NCI-H2081 (cell line): ENCODE data around the gene PSG4.
"Not testable (repeated sequence)": the region's sequence is repeated elsewhere in the genome, so short reads cannot be mapped to it uniquely, and the experiment has no call there.

Source experiments
- DNase-seq, 2 experiments: peaks; one replicate each; lab custom pipeline; 2025; lab: John Stamatoyannopoulos, UW

Gene PSG4

DNA sequence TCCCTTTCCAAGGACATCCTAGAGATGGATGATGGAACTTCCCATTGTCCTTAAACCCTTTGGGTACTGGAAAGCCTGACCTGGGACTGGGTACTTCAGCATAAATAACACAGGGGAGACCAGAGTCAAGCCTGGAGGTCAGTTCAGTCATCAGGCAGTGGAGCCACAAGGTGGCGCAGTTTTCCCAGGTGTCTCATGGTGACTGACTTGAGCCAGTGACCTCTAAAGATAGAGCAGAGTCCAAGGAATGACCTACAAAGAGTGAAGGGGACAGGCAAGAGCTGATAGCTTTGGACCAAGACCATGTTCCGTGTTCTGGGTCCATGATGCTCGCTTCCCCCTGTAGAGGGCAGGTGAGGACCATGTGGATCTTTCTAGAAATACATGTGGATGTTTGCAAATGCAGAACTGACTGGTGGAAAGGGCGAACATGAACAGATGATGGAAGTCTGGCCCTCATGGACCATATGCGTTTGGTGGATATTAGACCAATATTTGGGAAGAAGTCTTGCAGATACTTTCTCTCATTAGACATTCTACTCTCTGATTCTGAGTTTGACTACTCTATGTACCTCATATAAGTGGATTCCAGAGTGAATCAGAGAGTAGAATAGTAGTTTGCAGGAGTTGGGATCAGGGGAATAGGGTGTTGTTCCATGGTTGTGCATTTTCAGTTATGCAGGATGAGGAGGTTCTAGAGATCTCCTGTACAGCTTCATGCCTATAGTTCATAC, 6.6 kb downstream of the PSG4 start:
- not testable (repeated sequence) for DNase-seq

DNA sequence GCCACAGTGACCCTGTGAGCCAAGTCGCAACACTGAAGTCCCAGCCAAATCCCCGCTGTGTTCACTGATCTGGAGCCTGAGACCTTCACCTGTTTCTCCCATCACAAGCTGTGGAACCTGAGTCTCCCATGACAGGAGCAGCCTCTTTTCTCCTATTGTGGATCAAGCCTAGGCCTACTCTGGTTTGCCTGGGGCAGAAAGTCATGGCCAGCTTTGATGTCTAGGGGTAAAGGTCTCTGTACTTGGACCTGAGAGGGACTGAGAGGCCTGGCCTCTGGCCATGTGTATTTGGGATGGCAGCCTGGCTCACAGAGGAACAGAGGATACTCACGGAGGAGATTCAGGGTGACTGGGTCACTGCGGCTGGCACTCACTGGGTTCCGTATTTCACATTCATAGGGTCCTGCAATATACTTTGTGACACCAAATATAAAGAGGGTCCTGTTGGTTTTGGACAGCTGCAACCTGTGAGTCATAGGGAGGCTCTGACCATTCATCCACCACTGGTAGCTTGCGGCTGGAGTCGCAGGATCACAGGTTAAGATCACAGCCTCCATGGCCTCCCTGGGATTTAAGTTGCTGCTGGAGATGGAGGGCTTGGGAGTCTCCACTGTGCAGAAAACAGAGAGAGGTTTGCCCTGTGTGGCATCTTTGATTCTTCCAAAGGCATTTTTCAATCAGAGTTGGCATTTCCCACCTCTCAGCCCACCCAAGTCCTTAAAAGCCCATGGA, 7.6 kb downstream of the PSG4 start:
- DNase-seq = not testable (repeated sequence)

DNA sequence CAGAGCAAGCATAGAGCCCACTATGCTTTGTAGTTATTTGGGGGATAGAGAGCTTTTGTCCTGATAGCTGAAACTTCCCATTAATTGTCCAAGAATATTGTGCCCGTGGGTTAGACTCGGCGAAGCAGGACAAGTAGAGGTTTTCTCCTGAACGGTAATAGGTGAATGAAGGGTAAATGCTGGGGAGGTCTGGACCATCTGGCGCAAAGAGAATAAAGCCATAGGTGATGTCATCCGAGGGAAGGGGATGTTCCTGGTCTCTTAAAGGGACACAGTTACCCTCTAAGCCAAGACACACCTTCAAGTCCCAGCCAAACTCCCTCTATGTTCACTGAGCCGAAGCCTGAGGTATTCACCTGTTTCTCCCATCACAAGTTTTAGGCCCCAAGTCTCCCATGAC, 11.0 kb downstream of the PSG4 start:
- not testable (repeated sequence) for DNase-seq

GRCh38 chr19:43192381-43193155, 12.9 kb downstream of the PSG4 start:
- DNase-seq = not testable (repeated sequence)

- DNase-seq = not testable (repeated sequence)
Measured at GRCh38 chr19:43188092-43188491, 17.3 kb downstream of the PSG4 start.

GRCh38 chr19:43186311-43186935, 19.0 kb downstream of the PSG4 start, which contains the start of gene PSG5:
Gene PSG5, minus strand, starts transcription at chr19:43186536. Its CDS starts 131 bp downstream, at chr19:43186405.
- DNase-seq = not testable (repeated sequence)

DNA sequence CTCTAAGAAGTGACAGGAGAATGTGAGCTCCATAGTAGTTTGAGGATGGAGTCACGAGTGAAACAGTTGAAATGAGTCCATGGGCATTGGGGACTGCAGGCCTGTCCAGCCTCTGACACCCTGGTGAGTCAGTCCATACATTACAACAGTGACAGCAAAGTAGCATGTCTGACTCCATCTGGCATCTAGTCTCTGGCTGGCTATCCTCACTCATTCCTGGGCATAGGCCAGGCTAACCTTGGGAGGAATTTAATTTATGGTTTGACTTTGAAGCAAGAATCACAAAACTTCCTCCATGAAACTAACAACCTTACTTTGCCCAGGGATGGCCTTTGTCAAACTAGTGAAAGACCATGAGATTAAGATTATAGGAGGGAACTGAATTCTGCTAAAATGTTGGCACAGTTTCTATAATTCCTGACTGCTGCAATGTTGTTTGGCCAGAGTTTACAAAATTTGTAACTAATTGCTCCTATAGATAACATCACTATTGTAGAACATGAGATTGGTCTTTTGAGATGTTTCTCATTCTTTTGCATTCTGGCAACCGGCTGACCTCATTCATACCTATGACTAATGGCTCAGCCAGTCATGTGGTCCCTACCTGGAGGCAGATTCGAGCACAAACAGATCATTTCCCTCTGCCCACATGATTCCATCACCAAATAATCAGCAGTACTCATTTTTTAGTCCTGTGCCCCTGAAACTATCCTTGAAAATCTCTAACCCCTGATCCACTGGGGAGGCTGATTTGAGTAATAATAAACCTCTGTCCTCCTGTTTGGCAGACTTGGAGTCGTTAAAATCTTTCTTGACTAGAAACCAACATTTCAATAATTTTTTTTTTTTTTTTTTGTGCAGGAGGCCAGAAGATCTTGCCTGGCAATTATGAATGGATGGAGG, 23.3 kb downstream of the PSG4 start:
- DNase-seq = not testable (repeated sequence)

DNA sequence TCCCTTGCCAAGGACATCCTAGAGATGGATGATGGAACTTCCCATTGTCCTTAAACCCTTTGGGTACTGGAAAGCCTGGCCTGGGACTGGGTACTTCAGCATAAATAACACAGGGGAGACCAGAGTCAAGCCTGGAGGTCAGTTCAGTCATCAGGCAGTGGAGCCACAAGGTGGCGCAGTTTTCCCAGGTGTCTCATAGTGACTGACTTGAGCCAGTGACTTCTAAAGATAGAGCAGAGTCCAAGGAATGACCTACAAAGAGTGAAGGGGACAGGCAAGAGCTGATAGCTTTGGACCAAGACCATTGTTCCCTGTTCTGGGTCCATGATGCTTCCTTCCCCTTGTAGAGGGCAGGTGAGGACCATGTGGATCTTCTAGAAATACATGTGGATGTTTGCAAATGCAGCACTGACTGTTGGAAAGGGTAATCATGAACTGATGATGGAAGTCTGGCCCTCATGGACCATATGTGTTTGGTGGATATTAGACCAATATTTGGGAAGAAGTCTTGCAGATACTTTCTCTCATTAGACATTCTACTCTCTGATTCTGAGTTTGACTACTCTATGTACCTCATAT, 25.8 kb downstream of the PSG4 start:
- DNase-seq = not testable (repeated sequence)

DNA sequence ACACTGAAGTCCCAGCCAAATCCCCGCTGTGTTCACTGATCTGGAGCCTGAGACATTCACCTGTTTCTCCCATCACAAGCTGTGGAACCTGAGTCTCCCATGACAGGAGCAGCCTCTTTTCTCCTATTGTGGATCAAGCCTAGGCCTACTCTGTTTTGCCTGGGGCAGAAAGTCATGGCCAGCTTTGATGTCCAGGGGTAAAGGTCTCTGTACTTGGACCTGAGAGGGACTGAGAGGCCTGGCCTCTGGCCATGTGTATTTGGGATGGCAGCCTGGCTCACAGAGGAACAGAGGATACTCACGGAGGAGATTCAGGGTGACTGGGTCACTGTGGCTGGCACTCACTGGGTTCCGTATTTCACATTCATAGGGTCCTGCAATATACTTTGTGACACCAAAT, 26.9 kb downstream of the PSG4 start:
- not testable (repeated sequence) for DNase-seq

DNA sequence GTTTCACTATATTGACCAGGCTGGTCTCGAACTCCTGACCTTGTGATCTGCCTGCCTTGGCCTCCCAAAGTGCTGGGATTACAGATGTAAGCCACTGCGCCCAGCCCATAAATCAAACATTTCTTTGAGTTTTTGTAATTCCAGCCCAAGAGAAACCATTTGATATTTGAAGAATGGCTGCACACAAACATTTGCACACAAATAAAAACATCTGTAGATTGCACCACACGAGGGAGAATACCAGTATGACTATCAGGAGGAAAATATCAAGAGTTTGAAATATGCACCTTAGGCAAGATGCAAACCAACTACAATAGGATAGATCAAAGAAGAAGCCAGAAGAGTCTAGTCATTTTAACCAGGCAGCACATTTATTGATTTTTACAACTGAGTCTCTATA, 39.5 kb downstream of the PSG4 start:
- DNase-seq = not testable (repeated sequence)

- not testable (repeated sequence) for DNase-seq
Measured at GRCh38 chr19:43163135-43163534, 42.3 kb downstream of the PSG4 start.

DNA sequence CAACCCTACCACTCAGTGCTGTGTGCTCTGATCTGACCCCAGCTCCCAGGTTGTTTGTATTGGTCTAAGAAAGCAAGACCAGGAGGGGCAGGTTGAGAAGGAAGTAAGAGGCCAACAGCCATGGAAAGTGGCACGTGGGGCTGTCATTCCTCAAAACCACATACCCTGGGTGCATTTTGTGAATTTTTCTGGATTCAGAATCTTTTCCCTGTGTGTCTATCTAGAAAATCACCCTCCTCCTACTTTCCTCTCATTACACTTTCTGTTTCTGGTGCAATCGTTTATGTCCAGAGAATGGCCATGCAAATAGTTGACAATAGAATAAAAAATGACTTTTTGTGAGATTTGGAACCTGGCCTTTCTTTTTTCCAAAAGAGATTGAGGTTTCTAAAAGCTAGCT, 43.2 kb downstream of the PSG4 start:
- not testable (repeated sequence) for DNase-seq

DNA sequence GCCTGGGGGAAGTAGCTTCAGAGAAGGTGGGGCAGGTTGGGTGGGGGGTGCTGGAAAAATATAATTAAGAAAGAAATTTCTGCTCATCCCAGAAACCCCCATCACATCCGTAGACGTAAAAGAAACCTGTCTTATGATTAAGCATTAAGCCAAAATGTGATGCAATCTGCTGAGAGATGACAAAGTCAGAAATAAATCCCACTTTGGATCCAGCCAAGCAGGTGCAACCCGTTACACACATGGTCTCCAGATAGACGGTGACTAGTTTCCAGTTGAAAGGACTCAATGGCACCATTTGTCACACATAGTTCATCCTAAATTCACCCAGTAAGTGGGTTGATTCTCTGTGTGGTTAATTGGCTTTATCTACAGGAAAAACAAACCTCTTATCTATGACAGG, 53.2 kb downstream of the PSG4 start:
- DNase-seq = no peak

GRCh38 chr19:43149788-43150187, 55.6 kb downstream of the PSG4 start:
- DNase-seq = peak; percentile 14 to 49

DNA sequence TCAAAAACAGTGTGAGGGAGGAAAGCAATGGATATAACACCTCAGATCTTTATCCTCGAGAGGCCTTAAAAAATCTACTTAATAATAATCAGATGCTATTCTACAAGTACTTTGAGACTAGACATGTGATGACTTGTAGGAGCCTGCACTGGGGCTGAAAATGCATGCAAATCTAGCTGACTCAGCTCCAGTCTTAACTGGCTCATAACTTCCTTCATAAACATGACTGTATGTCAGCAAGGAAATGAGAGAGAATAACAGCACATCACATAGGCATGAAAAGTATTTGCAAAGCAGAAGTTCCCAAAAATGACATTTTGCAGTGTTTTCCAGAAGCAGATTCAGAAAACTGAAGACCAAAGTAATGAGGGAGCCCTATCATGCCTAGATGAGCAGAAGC, 57.2 kb downstream of the PSG4 start:
- DNase-seq = no peak
